Ammon's horn (tissue), 1 donor: ENCODE measurements around the gene CLPX.
"Not testable (repeated sequence)": the region's sequence is repeated elsewhere in the genome, so short reads cannot be mapped to it uniquely, and the experiment has no call there.

ENCODE experiments used
- DNase-seq: peaks from one replicate; pipeline ENCODE4 v3.0.0-alpha.2; 2016; ENCODE audit warnings: low spot score

The CLPX gene

DNA sequence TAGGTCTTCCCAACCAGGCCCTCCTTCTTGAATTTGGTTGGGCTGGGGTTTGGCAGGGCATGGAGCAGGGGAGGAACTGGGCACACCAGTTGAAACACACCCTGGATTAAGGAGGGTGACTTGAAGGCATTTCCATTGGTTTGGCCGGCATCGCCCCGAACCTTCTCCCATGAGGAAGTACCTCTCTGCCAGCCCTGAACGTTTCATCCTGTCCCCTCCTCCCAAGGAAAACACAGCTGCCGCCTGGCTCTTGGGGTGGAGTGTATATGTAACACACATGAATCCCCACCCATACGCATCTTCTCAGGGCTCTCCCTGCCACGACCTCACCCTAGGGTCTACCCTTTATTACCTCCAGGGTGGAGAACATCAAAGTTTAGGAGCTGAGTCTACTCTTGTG lies 84.7 kb downstream of the CLPX start:
- DNase-seq, result no peak

DNA sequence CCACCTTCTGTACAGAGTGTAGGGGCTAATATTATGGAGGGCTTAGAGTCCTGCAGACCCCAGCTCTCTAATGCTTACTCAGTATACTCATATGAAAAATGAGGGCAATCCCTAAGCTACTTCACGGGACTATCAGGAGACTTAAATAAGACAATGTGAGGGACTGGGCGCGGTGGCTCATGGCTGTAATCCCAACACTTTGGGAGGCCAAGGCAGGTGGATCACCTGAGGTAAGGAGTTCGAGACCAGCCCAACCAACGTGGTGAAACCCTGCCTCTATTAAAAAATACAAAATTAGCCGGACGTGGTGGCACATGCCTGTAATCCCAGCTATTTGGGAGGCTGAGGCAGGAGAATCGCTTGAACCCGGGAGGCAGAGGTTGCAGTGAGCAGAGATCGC lies 85.3 kb downstream of the CLPX start:
- not testable (repeated sequence) for DNase-seq

DNA sequence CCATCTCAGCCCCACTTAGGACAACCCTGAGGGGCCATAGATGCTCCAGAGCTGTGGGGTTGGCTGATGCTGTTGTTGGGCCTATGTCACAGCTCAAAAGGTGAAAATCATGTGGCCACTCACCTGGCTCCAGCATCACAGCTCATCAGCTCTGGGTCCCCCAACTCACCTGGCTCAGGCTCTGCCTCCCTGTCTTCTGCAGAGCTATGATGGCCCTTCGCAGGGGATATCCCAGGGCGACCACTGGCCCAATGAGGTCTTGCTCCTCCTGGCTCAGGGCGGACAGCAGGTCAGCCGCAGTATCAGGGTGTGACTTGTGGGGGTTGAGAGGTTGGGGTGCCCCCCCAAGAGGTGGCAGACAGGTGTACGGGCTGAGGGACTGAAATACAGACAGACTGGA lies 85.8 kb downstream of the CLPX start:
- DNase-seq, result no peak
